WTC11 (cell line): ENCODE measurements around the gene NCKIPSD. TPM values are rescaled to one million over a fixed set of nuclear protein-coding genes. Genes with fewer than 3 reads are reported as not detected.

ENCODE experiments used
- ATAC-seq: fragments of 200-7000 bp; cut with Tn5 transposase; 2 replicates; pipeline ENCODE4 v1.10.0; 2021; ENCODE audit warnings: mild to moderate bottlenecking, moderate library complexity
- CTCF ChIA-PET: fragments of 300-600 bp; sonication (Branson Sonifier 250); formaldehyde crosslinking; loops from one replicate; lab custom pipeline; 2021; ENCODE audit warnings: antibody characterized with exemption; lab: Charles Lee
- POLR2A ChIA-PET: fragments of 350-600 bp; sonication (Branson Sonifier 250); formaldehyde crosslinking; loops from one replicate; lab custom pipeline; 2021; ENCODE audit warnings: antibody characterized with exemption; lab: Charles Lee
- DNase-seq: peaks from one replicate; pipeline ENCODE4 v3.0.0; 2021; ENCODE audit warnings: low spot score
- H3K27ac Mint-ChIP-seq: 2 replicates; pipeline ENCODE4 v1.8.0; 2021; ENCODE audit warnings: mixed read lengths
- H3K27me3 Mint-ChIP-seq: 2 replicates; pipeline ENCODE4 v1.8.0; 2021; ENCODE audit warnings: low read depth, mild to moderate bottlenecking, moderate library complexity, mixed read lengths
- H3K36me3 Mint-ChIP-seq: 2 replicates; pipeline ENCODE4 v1.8.0; 2021; ENCODE audit warnings: mixed read lengths
- H3K4me1 Mint-ChIP-seq: 2 replicates; pipeline ENCODE4 v1.8.0; 2022; ENCODE audit warnings: mixed read lengths
- H3K4me3 Mint-ChIP-seq: 2 replicates; pipeline ENCODE4 v1.8.0; 2021; ENCODE audit warnings: mild to moderate bottlenecking, moderate library complexity, mixed read lengths
- H3K9me3 Mint-ChIP-seq: 2 replicates; pipeline ENCODE4 v1.8.0; 2021; ENCODE audit warnings: mixed read lengths
- AR ChIP-seq: fragments of 250-450 bp; sonication (Bioruptor Pico); IDR thresholded peaks from 2 replicates; pipeline ENCODE4 v1.9.0; 2021; ENCODE audit warnings: mild to moderate bottlenecking
- ATF2 ChIP-seq: sonication (generic); formaldehyde crosslinking; IDR thresholded peaks from 2 replicates; pipeline ENCODE4 v1.8.1; 2022; ENCODE audit warnings: low read depth, missing genetic modification reagents, borderline replicate concordance
- ATF3 ChIP-seq: sonication (generic); formaldehyde crosslinking; conservative IDR thresholded peaks from 2 replicates; pipeline ENCODE4 v1.8.1; 2022; ENCODE audit warnings: mild to moderate bottlenecking, missing genetic modification reagents
- CREM ChIP-seq: sonication (generic); formaldehyde crosslinking; IDR thresholded peaks from 2 replicates; pipeline ENCODE4 v1.8.1; 2022; ENCODE audit warnings: mild to moderate bottlenecking, missing genetic modification reagents, moderate library complexity
- ESRRA ChIP-seq: sonication (generic); formaldehyde crosslinking; IDR thresholded peaks from 2 replicates; pipeline ENCODE4 v1.8.1; 2022; ENCODE audit warnings: mild to moderate bottlenecking, missing genetic modification reagents, borderline replicate concordance
- ETV6 ChIP-seq: sonication (generic); formaldehyde crosslinking; IDR thresholded peaks from 2 replicates; pipeline ENCODE4 v1.8.1; 2022; ENCODE audit warnings: mild to moderate bottlenecking, missing genetic modification reagents
- FOXP1 ChIP-seq: sonication (generic); formaldehyde crosslinking; IDR thresholded peaks from 2 replicates; pipeline ENCODE4 v1.8.0; 2022; ENCODE audit warnings: missing genetic modification reagents, mild to moderate bottlenecking, moderate library complexity, borderline replicate concordance
- GABPB1 ChIP-seq: sonication (generic); formaldehyde crosslinking; IDR thresholded peaks from 2 replicates; pipeline ENCODE4 v1.8.1; 2023; ENCODE audit warnings: mild to moderate bottlenecking, missing genetic modification reagents
- GRHL2 ChIP-seq: fragments of 250-450 bp; sonication (Bioruptor Pico); IDR thresholded peaks from 2 replicates; pipeline ENCODE4 v1.8.0; 2022; ENCODE audit warnings: mild to moderate bottlenecking, moderate library complexity; ENCODE audit not compliant: insufficient replicate concordance, severe bottlenecking
- GTF2I ChIP-seq: fragments of 250-450 bp; sonication (Bioruptor Pico); conservative IDR thresholded peaks from 2 replicates; pipeline ENCODE4 v1.4.0; 2021; ENCODE audit warnings: mild to moderate bottlenecking
- HMGXB4 ChIP-seq: sonication (generic); formaldehyde crosslinking; IDR thresholded peaks from 2 replicates; pipeline ENCODE4 v1.8.1; 2023; ENCODE audit warnings: mild to moderate bottlenecking, moderate library complexity, missing genetic modification reagents
- IRF2 ChIP-seq: sonication (generic); formaldehyde crosslinking; IDR thresholded peaks from 2 replicates; pipeline ENCODE4 v1.8.0; 2022; ENCODE audit warnings: low read depth, missing genetic modification reagents, borderline replicate concordance
- JAZF1 ChIP-seq: fragments of 250-450 bp; sonication (Bioruptor Pico); IDR thresholded peaks from 2 replicates; pipeline ENCODE4 v1.9.0; 2021; ENCODE audit warnings: moderate library complexity, mild to moderate bottlenecking, inconsistent platforms
- NFYB ChIP-seq: sonication (generic); formaldehyde crosslinking; conservative IDR thresholded peaks from 2 replicates; pipeline ENCODE4 v1.8.0; 2022; ENCODE audit warnings: low read depth, missing genetic modification reagents
- PRRX2 ChIP-seq: fragments of 250-450 bp; sonication (Bioruptor Pico); IDR thresholded peaks from 2 replicates; pipeline ENCODE4 v1.8.0; 2021; ENCODE audit warnings: mild to moderate bottlenecking
- RORB ChIP-seq: fragments of 250-450 bp; sonication (Bioruptor Pico); IDR thresholded peaks from 2 replicates; pipeline ENCODE4 v1.9.0; 2021; ENCODE audit warnings: mild to moderate bottlenecking
- SMAD3 ChIP-seq: sonication (generic); formaldehyde crosslinking; IDR thresholded peaks from 2 replicates; pipeline ENCODE4 v1.8.0; 2022; ENCODE audit warnings: missing genetic modification reagents, mild to moderate bottlenecking, borderline replicate concordance
- SOX15 ChIP-seq: fragments of 250-450 bp; sonication (Bioruptor Pico); IDR thresholded peaks from 2 replicates; pipeline ENCODE4 v1.9.0; 2021; ENCODE audit warnings: mild to moderate bottlenecking
- TCF7 ChIP-seq: sonication (generic); formaldehyde crosslinking; IDR thresholded peaks from 2 replicates; pipeline ENCODE4 v1.8.0; 2022; ENCODE audit warnings: mild to moderate bottlenecking, low read depth, missing genetic modification reagents, moderate library complexity
- TEAD4 ChIP-seq: sonication (generic); formaldehyde crosslinking; IDR thresholded peaks from 2 replicates; pipeline ENCODE4 v1.8.0; 2022; ENCODE audit warnings: mild to moderate bottlenecking, missing genetic modification reagents
- ZNF263 ChIP-seq: sonication (generic); formaldehyde crosslinking; IDR thresholded peaks from 2 replicates; pipeline ENCODE4 v1.8.1; 2022; ENCODE audit warnings: low read depth, mild to moderate bottlenecking, moderate library complexity, missing genetic modification reagents
- ZNF425 ChIP-seq: fragments of 250-450 bp; sonication (Bioruptor Pico); conservative IDR thresholded peaks from 2 replicates; pipeline ENCODE4 v1.9.0; 2021; ENCODE audit warnings: mild to moderate bottlenecking
- ZNF512 ChIP-seq: sonication (generic); formaldehyde crosslinking; IDR thresholded peaks from 2 replicates; pipeline ENCODE4 v1.8.1; 2022; ENCODE audit warnings: missing genetic modification reagents, borderline replicate concordance
- total RNA-seq: library from RNA; stranded (reverse); gene quantifications from 3 replicates; pipeline ENCODE4 v1.2.3, GENCODE V29; 2021

The NCKIPSD gene
- total RNA-seq, 1 experiment from 2014 or later, result 40.1 TPM

GRCh38 chr3:48634661-48635221, 51.0 kb downstream of the NCKIPSD start (continued):
- TF ChIP-seq GTF2I (CRISPR knock-in tag) (0 out of 2 replicates have a peak, but pooled peaks have one; percentile 22), GRHL2 (no peak), RORB (CRISPR knock-in tag) (no peak), TCF7 (CRISPR knock-in tag) (no peak; the same call in 1 of the 2 replicates), TEAD4 (no peak), ZNF425 (CRISPR knock-in tag) (no peak), SOX15 (no peak), IRF2 (CRISPR knock-in tag) (no peak), CREM (CRISPR knock-in tag) (no peak; the same call in 1 of the 2 replicates), FOXP1 (peak; percentile 16; the same call in 1 of the 2 replicates)

GRCh38 chr3:48633743-48634142, 52.0 kb downstream of the NCKIPSD start:
- DNase-seq (no peak), ATAC-seq (no peak)
- TF ChIP-seq ATF2 (CRISPR knock-in tag) (no peak), GABPB1 (no peak), ATF3 (CRISPR knock-in tag) (no peak), PRRX2 (CRISPR knock-in tag) (no peak), TEAD4 (no peak), NFYB (no peak), ESRRA (no peak), SMAD3 (CRISPR knock-in tag) (no peak), JAZF1 (CRISPR knock-in tag) (no peak), RORB (CRISPR knock-in tag) (no peak)
- Mint-ChIP-seq H3K4me1 (peaks cover 32% of the 10 kb centered on the region), H3K4me3 (peak overlapping the region; percentile 84), H3K27ac (no peak overlapping the region), H3K27me3 (no peaks in the 10 kb centered on the region), H3K36me3 (peaks cover 28% of the 10 kb centered on the region), H3K9me3 (no peaks in the 10 kb centered on the region)
- CTCF ChIA-PET, result interaction anchor here (1.1 to 3.6 kb wide), 5 partner anchors 9 to 354 kb away, joined by 3 to 46 read pairs (median 39); no protein-coding TSS in a partner anchor
- POLR2A ChIA-PET, result interaction anchor here (1.0 to 2.6 kb wide), 2 partner anchors 9 to 24 kb away, joined by 4 to 11 read pairs; partner anchors contain the start of gene UQCRC1

GRCh38 chr3:48633256-48633655, 52.5 kb downstream of the NCKIPSD start:
- peaks cover 30% of the 10 kb centered on the region for H3K36me3 Mint-ChIP-seq
- no peaks in the 10 kb centered on the region for H3K27me3 Mint-ChIP-seq
- no peak overlapping the region for H3K27ac Mint-ChIP-seq
- ChIA-PET POLR2A (no interaction called here), CTCF (interaction anchor here (1.1 to 3.6 kb wide), 3 partner anchors 23 to 355 kb away, joined by 3 to 39 read pairs (median 4); no protein-coding TSS in a partner anchor)
- no peaks in the 10 kb centered on the region for H3K9me3 Mint-ChIP-seq
- no peak overlapping the region; the same call in none of the 2 replicates for H3K4me3 Mint-ChIP-seq
- ATAC-seq (no peak), DNase-seq (no peak)
- H3K4me1 Mint-ChIP-seq, result peaks cover 31% of the 10 kb centered on the region
- TF ChIP-seq ZNF512 (CRISPR knock-in tag) (no peak), ETV6 (CRISPR knock-in tag) (no peak), AR (CRISPR knock-in tag) (no peak), HMGXB4 (CRISPR knock-in tag) (no peak), ZNF263 (CRISPR knock-in tag) (no peak)
